SU-DHL-6 (cell line): ENCODE data around the gene PABPC5.

Experiments
- H2AFZ ChIP-seq: fragments of 200-600 bp; sonication (generic); 2 replicates; pipeline ENCODE4 v1.6.1; 2014; ENCODE audit warnings: low read depth, mild to moderate bottlenecking, moderate library complexity, mixed read lengths, antibody characterized with exemption, low read length; ENCODE audit not compliant: severe bottlenecking
- H3F3A ChIP-seq: fragments of 200-600 bp; shearing (Covaris generic); 2 replicates; pipeline ENCODE4 v1.6.0; 2016; ENCODE audit warnings: antibody characterized with exemption, mild to moderate bottlenecking; ENCODE audit not compliant: insufficient read depth
- H3K27ac ChIP-seq: fragments of 200-600 bp; sonication (generic); 2 replicates; pipeline ENCODE4 v1.5.1; 2016; ENCODE audit warnings: low read depth, mild to moderate bottlenecking, low read length, moderate library complexity, mixed read lengths
- H3K27me3 ChIP-seq: fragments of 200-600 bp; sonication (generic), shearing (Covaris generic); 2 replicates; pipeline ENCODE4 v1.6.0; 2014; ENCODE audit warnings: mild to moderate bottlenecking, low read length
- H3K36me3 ChIP-seq: fragments of 200-600 bp; sonication (generic); 2 replicates; pipeline ENCODE4 v1.6.1; 2014; ENCODE audit warnings: mild to moderate bottlenecking, low read length, mixed read lengths
- H3K4me2 ChIP-seq: fragments of 300-600, 200-600 bp; shearing (Covaris generic), sonication (generic); 2 replicates; pipeline ENCODE4 v1.6.0; 2014; ENCODE audit warnings: low read length, low read depth, mild to moderate bottlenecking; ENCODE audit not compliant: poor library complexity, severe bottlenecking
- H3K4me3 ChIP-seq: fragments of 200-600 bp; sonication (generic); 2 replicates; pipeline ENCODE4 v1.5.1; 2014; ENCODE audit warnings: antibody characterized with exemption, low read length, mild to moderate bottlenecking, mixed read lengths; ENCODE audit not compliant: insufficient read depth, poor library complexity, severe bottlenecking
- H3K79me2 ChIP-seq: fragments of 200-600 bp; sonication (generic); 2 replicates; pipeline ENCODE4 v1.6.1; 2014; ENCODE audit warnings: mild to moderate bottlenecking, low read length, moderate library complexity; ENCODE audit not compliant: insufficient read depth
- H3K9ac ChIP-seq: fragments of 200-600 bp; sonication (generic); 2 replicates; pipeline ENCODE4 v1.7.0; 2014; ENCODE audit warnings: mild to moderate bottlenecking, low read length
- H3K9me2 ChIP-seq: fragments of 200-600 bp; sonication (generic); replicated peaks from 2 replicates; pipeline ENCODE4 v1.6.1; 2014; ENCODE audit warnings: low read length; ENCODE audit not compliant: insufficient read depth
- H3K9me3 ChIP-seq: fragments of 200-600 bp; sonication (generic); 2 replicates; pipeline ENCODE4 v1.6.1; 2014; ENCODE audit warnings: low read length, mixed read lengths; ENCODE audit not compliant: insufficient read depth
- H4K20me1 ChIP-seq: fragments of 200-600 bp; sonication (generic); 2 replicates; pipeline ENCODE4 v1.6.1; 2014; ENCODE audit warnings: low read depth, mild to moderate bottlenecking, antibody characterized with exemption, low read length, moderate library complexity, mixed read lengths
- EZH2phosphoT487 ChIP-seq: fragments of 200-600 bp; sonication (generic), shearing (Covaris generic); conservative IDR thresholded peaks from 2 replicates; pipeline ENCODE4 v1.6.1; 2018; ENCODE audit warnings: mild to moderate bottlenecking, antibody characterized with exemption, low read length, moderate library complexity, mixed read lengths
- TF ChIP-seq, protein P1 (sequence below): fragments of 200-600 bp; sonication (generic); IDR thresholded peaks from one replicate; pipeline ENCODE4 v1.5.1; 2017; ENCODE audit warnings: antibody characterized with exemption, mild to moderate bottlenecking, low read length, moderate library complexity; ENCODE audit not compliant: insufficient read depth, poor library complexity, severe bottlenecking

PABPC5 gene

DNA sequence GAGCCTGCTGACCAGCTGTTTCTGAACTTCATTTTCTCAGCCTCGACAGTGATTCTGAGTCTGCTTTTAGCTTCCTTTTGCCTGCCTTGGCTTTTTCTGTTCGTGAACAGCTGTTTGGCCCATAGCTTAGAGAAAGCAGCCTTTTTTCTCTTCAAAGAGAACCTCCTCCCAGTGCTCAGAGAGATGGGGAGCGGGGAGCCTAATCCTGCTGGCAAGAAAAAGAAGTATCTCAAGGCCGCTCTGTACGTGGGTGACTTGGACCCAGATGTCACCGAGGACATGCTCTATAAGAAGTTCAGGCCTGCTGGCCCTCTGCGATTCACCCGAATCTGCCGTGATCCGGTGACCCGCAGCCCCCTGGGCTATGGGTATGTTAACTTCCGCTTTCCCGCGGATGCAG lies 756 bp downstream of the PABPC5 start:
- no peaks in the 10 kb centered on the region for H3K79me2 ChIP-seq
- H3K4me2 ChIP-seq: no peak overlapping the region
- TF ChIP-seq EZH2phosphoT487: no peak
- TF ChIP-seq, protein P1, sequence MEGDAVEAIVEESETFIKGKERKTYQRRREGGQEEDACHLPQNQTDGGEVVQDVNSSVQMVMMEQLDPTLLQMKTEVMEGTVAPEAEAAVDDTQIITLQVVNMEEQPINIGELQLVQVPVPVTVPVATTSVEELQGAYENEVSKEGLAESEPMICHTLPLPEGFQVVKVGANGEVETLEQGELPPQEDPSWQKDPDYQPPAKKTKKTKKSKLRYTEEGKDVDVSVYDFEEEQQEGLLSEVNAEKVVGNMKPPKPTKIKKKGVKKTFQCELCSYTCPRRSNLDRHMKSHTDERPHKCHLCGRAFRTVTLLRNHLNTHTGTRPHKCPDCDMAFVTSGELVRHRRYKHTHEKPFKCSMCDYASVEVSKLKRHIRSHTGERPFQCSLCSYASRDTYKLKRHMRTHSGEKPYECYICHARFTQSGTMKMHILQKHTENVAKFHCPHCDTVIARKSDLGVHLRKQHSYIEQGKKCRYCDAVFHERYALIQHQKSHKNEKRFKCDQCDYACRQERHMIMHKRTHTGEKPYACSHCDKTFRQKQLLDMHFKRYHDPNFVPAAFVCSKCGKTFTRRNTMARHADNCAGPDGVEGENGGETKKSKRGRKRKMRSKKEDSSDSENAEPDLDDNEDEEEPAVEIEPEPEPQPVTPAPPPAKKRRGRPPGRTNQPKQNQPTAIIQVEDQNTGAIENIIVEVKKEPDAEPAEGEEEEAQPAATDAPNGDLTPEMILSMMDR: no peak
- no peaks in the 10 kb centered on the region for H3K27me3 ChIP-seq
- H4K20me1 ChIP-seq: no peaks in the 10 kb centered on the region
- no peak overlapping the region for H3K27ac ChIP-seq
- H3F3A ChIP-seq: no peaks in the 10 kb centered on the region
- H2AFZ ChIP-seq: no peak overlapping the region
- no peaks in the 10 kb centered on the region for H3K9me2 ChIP-seq
- no peak overlapping the region for H3K4me3 ChIP-seq
- no peak overlapping the region for H3K9ac ChIP-seq
- H3K36me3 ChIP-seq: no peaks in the 10 kb centered on the region
- H3K9me3 ChIP-seq: no peaks in the 10 kb centered on the region
